Femur (tissue), 1 donor: Measurements from ENCODE around the gene SSUH2.
"Not testable (repeated sequence)": the region's sequence is repeated elsewhere in the genome, so short reads cannot be mapped to it uniquely, and the experiment has no call there.

ENCODE experiments used
- DNase-seq: peaks from one replicate; pipeline ENCODE4 v3.0.0-alpha.2; 2017

The SSUH2 gene

GRCh38 chr3:8644748-8645390 is at the start of gene SSUH2:
Gene SSUH2, minus strand, starts transcription at chr3:8644798. Its CDS starts 40 bp downstream, at chr3:8644758.
- DNase-seq = no peak

GRCh38 chr3:8691295-8691694 is 46.7 kb upstream of the SSUH2 start:
- DNase-seq = not testable (repeated sequence)

- DNase-seq = not testable (repeated sequence)
Observed at GRCh38 chr3:8684992-8685391, 40.4 kb upstream of the SSUH2 start.

GRCh38 chr3:8682850-8683574 is 38.4 kb upstream of the SSUH2 start:
- not testable (repeated sequence) for DNase-seq

- DNase-seq = not testable (repeated sequence)
Observed at GRCh38 chr3:8681881-8682538, 37.4 kb upstream of the SSUH2 start.

GRCh38 chr3:8681349-8681748 is 36.8 kb upstream of the SSUH2 start:
- no peak for DNase-seq

GRCh38 chr3:8679817-8680553 is 35.4 kb upstream of the SSUH2 start:
- DNase-seq = not testable (repeated sequence)

- no peak for DNase-seq
Observed at GRCh38 chr3:8678751-8679150, 34.2 kb upstream of the SSUH2 start.

GRCh38 chr3:8677258-8677657 is 32.7 kb upstream of the SSUH2 start:
- DNase-seq = not testable (repeated sequence)

- DNase-seq = not testable (repeated sequence)
Observed at GRCh38 chr3:8675591-8675990, 31.0 kb upstream of the SSUH2 start.

GRCh38 chr3:8673083-8673737 is 28.6 kb upstream of the SSUH2 start:
- DNase-seq = no peak

- no peak for DNase-seq
Observed at GRCh38 chr3:8669019-8669418, 24.4 kb upstream of the SSUH2 start.

- no peak for DNase-seq
Observed at GRCh38 chr3:8668216-8668615, 23.6 kb upstream of the SSUH2 start.

- no peak for DNase-seq
Observed at GRCh38 chr3:8667463-8668091, 23.0 kb upstream of the SSUH2 start.

GRCh38 chr3:8665407-8665896 is 20.9 kb upstream of the SSUH2 start:
- no peak for DNase-seq

GRCh38 chr3:8663177-8664061 is 18.8 kb upstream of the SSUH2 start:
- peak; percentile 49 for DNase-seq

- DNase-seq = no peak
Observed at GRCh38 chr3:8662594-8662993, 18.0 kb upstream of the SSUH2 start.

- DNase-seq = peak; percentile 40
Observed at GRCh38 chr3:8660175-8661118, 15.8 kb upstream of the SSUH2 start.

GRCh38 chr3:8659242-8659641 is 14.6 kb upstream of the SSUH2 start:
- DNase-seq = no peak
